Breast epithelium (tissue), 3 donors: ENCODE measurements around the gene SKP2.

Source experiments
- CTCF ChIP-seq, 3 donors: fragments of 450-650 bp; IDR thresholded peaks; one replicate each; pipeline ENCODE4 v1.5.1; 2016 to 2017; ENCODE audit warnings: antibody characterized with exemption in 3 of 3, mild to moderate bottlenecking in 3 of 3, moderate library complexity in 3 of 3
- POLR2A ChIP-seq: fragments of 450-650 bp; IDR thresholded peaks from one replicate; pipeline ENCODE4 v1.6.1; 2016; ENCODE audit warnings: antibody characterized with exemption, mild to moderate bottlenecking, moderate library complexity
- POLR2AphosphoS5 ChIP-seq, 3 donors: sonication (generic); formaldehyde crosslinking; IDR thresholded peaks; one replicate each; pipeline ENCODE4 v1.6.1; 2017; ENCODE audit warnings: antibody characterized with exemption in 3 of 3

DNA sequence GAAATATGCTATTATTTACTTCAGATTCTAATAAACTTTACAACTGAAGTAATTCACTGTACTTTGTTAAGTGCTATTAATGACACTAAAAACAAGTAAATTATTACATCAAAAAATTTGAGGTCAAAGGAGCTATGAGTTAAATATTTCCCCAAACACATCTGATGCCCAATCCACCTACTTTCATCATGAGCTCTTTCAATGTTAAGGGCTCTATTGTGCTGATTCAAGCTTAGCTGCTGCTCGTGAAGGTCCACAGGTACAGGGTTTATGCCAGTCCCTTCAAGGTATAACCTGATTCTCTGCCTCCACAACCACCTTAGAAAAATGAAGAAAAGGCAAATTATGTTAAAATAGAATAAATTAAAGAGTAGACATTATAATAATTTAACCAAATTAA is 65.7 kb downstream of the SKP2 start:
- TF ChIP-seq POLR2A = no peak
- no peak for TF ChIP-seq CTCF (IDR thresholded peaks at IDR 0.05)
- no peak for TF ChIP-seq POLR2AphosphoS5 (IDR thresholded peaks at IDR 0.05)
